Kidney tubule cell (primary cell): ENCODE measurements around the gene MAGEA9.
"Not testable (repeated sequence)": the region's sequence is repeated elsewhere in the genome, so short reads cannot be mapped to it uniquely, and the experiment has no call there.

Experiments
- DNase-seq: peaks from one replicate; pipeline ENCODE4 v3.0.0-alpha.2; 2018; ENCODE audit warnings: low spot score

The MAGEA9 gene, protein sequence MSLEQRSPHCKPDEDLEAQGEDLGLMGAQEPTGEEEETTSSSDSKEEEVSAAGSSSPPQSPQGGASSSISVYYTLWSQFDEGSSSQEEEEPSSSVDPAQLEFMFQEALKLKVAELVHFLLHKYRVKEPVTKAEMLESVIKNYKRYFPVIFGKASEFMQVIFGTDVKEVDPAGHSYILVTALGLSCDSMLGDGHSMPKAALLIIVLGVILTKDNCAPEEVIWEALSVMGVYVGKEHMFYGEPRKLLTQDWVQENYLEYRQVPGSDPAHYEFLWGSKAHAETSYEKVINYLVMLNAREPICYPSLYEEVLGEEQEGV

DNA sequence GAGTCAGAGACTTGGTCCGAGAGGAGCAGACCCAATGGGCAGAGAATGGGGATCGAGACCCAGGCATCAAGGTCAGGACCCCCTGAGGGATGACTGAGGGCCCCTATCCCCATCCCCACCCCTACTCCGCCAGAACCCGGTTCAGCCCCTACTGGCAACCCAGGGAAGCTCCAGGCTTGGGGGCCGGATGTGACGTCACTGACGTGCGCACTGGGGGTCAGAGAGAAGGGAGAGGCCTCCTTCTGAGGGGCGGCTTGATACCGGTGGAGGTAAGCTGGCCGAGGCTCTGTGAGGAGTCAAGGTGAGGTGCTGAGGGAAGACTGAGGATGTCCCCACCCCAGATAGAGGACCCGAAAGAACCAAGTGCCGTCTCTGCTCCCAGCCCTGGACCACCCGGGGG, at the start of gene MAGEA9:
TSS of gene MAGEA9 (plus strand) at position 204 of the 400 bp plus-strand sequence. CDS start 4,281 bp downstream, outside the sequence.
- DNase-seq, result not testable (repeated sequence)

DNA sequence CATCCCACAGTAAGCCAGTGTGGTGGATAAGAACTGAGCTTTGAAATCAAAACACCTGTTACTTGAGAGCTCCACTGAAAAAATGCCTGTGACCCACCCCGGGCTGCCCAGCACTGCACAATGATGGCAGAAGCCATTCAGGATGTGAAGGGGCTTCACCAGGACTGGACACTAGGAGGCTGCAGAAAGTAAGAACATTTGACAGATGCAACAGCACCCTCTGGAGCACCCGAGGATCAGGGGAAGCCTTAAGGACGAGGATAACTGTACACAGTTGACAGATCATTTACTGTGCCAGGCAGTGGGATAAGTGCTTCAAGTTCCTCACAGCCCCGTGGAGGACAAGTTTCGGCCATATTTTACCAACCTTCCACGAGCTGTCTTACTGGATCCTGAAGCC, 39.5 kb upstream of the MAGEA9 start:
- DNase-seq, result not testable (repeated sequence)

DNA sequence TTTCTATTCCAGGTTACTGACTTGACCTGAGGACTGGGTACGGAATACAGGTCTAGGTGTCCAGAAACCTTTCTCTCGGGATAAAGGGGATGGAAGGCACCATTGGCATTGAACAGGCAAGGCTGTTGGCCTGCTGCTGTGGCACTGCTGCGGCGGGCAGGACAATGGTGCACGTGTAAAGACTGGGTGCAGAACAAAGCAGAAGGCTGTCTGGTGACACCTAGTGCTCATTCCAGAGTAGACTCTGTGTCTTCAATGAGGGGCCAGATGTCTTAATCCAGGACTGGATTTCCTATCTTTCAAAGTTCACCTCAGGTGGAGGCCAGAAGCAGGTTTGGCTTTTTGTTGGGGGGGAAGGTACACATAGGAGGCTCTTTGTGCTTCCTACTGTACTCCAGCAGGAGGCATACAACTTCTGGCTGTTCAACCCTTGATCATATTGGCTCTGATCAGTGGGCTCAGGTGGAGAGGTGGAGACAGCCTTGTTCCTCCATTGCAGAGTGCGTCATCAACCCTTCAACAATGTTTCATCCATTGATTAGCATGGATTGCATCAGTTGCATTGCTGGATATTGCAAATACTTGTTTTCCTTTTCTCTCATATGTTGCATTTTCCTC, 35.2 kb upstream of the MAGEA9 start:
- DNase-seq, result not testable (repeated sequence)

DNA sequence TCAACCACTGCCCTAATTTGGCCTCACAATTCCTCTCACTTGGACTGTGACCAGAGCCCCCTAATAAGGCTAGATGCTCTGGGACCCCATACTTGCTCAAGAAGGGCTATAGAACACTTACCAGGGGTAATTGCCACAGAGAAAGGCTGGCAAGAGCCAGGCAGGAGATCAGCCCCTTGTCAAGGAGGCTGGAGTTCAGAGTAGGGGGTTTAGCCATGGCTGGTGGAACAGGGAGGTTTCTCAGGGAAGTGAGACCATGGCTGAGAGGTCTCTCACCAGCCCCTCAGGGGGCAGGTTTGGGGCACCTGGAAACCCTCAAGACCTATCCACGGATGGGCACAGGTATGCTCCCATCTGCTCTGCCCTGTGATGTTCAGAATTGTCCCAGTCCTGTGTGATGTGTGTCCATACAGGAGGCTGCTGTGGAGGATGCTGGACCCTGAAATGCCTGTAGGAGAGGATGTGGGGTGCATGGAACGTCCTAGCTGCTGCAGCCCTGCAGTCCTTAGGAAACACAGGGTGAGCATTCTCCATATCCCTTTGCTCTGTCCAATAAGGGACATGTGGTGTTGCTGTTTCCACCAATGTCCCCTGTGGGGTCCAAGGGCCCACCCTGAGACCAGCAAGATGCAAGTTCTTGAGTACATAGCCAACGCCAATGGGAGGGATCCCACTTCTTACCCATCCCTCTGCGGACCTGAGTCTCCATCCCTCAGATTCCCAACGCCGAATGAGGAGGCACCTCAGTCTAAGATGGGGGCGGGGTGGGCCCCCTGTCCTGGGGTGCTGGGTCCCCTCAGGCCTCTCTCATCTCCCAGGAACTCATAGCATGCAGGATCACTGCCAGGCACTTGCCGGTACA, 24.3 kb upstream of the MAGEA9 start:
- no peak for DNase-seq

DNA sequence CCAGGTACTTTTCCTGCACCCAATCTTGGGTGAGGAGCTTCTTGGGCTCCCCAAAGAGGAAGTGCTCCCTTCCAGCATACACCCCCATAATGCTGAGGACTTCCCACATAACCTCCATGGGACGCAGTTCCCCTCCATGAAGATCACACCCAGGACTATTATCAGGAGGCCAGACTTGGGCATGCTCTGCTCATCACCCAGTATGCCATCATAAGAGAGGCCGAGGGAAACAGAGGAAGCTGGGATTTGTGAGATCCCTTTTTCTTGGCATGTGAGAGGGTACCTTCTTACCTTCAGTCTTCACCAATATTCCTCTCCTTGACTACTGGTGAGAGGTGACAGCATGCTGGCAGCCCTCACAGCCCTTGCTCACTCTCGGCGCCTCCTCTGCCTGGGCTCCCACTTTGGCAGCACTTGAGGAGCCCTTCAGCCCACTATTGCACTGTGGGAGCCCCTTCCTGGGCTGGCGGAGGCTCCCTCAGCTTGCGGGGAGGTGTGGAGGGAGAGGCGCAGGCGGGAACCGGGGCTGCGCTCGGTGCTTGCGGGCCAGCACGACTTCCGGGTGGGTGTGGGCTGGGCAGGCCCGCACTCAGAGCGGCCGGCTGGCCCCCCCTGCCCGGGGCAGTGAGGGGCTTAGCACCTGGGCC, 23.5 kb upstream of the MAGEA9 start:
- DNase-seq, result no peak

DNA sequence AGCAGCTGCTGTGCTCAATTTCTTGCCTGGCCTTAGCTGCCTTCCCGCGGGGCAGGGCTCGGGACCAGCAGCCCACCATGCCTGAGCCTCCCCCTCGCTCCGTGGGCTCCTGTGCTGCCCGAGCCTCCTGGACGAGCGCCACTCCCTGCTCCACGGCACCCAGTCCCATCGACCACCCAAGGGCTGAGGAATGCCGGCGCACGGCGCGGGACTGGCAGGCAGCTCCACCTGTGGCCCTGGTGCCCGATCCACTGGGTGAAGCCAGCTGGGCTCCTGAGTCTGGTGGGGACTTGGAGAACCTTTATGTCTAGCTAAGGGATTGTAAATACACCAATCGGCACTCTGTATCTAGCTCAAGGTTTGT, 23.0 kb upstream of the MAGEA9 start:
- DNase-seq, result not testable (repeated sequence)

DNA sequence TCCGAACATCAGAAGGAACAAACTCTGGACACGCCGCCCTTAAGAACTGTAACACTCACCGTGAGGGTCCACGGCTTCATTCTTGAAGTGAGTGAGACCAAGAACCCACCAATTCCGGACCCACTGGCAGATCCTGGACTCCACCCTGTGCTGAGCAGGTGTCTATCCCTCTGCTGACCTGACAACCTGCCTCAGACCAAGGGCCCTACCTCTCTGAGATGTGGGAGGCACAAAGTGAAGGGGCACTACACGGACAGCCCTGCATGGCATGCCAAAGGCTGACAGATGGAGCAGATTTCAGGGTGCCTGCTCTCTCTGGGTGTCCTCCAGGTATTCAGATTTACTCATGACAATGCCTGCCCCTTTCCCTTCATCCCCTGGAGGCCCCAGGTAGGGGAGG, 21.9 kb upstream of the MAGEA9 start:
- no peak for DNase-seq

DNA sequence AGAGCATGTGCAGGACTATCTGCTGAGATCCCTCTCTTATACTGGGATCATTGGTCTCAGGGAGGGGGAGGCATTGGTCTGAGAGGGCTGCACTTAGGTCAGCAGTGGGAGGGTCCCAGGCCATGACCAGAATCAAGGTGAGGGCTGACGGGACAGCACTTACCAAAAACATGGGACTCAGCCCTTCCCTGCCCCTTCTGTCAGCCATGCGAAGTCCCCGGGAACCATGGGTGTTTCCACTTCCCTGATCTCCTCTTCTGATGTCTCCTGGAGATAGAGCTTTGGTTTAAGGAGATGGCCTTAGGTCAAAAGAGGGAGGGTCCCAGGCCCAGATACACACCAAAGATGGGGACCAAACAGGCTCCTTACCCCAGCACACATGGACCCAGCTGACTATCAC, 20.8 kb upstream of the MAGEA9 start:
- no peak for DNase-seq

DNA sequence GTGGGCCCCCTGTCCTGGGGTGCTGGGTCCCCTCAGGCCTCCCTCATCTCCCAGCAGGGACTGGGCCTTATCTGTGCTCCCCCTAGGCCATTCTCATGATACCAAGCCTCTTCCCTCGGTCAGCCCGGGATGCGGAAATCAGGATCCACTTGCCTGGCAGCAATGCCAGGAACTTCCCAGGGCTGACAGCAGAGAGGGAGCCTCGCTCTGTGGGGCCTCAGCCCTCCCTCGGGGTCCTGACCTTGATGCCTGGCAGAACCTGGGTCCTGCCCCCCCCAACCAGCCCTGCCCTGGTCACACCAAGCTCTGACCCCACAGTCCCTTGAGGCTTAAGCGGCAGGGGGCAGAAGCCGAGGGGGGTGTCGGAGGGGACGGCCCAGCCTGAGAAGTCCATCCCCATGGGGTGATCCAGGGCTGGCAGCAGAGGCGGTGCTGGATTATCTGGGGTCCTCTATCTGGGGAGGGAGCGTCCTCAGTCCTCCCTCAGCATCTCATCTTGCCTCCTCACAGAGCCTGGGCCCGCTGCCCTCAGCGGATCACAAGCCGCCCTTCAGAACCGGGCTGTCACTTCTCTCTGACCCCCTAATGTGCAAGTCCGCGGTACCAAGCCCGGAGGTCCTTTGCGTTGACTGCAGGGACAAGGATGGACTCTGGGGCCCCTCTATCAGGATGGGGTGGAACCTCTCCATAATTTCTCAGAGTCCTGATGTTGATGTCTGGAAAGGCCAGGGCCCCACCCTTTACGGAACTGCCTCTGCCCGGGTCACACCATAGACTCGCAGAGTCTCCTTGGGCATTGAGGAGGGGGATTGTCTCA, 19.7 kb upstream of the MAGEA9 start:
- not testable (repeated sequence) for DNase-seq

DNA sequence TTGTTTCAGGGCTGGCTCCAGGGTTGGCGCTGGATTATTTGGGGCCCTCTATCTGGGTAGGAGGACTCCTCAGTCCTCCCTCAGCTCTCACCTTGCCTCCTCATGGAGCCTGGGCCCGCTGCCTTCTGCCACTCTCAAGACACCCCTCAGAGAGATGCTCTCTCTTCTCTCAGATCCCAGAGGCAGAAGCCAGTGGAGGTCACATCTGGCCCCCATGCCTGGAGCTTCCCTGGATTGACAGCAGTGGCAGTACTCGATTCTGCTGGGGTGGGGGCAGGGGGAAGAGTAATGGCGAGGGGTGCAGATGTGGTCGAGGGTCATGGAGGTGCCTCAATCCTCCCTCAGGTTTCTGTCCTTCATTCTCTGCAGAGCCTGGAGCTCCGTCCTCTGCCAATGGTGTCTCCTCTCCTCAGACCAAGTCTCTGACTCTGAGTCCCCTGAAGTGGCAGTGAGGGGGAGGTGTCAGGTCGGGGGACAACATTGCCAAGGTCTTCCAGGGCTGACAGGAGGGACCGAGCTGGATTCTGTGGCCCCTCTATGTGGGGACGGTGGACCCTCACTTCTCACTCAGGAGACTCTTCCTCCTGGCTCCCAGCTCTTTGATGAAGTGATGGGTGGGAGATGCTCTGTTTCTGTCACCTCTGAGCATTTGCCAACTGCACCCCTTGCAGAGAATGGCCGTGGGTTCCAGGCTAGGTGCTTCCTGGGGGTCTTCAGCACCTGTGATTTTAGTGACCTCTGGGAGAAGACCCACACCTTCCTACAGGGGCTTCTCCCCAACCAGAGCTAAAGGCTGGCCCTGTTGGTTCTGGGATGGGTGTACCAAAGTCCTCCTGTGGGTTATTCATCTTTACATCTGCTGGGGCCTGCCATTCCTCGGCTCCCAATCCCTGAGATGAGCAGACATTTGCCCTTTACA, 18.8 kb upstream of the MAGEA9 start:
- DNase-seq, result no peak

DNA sequence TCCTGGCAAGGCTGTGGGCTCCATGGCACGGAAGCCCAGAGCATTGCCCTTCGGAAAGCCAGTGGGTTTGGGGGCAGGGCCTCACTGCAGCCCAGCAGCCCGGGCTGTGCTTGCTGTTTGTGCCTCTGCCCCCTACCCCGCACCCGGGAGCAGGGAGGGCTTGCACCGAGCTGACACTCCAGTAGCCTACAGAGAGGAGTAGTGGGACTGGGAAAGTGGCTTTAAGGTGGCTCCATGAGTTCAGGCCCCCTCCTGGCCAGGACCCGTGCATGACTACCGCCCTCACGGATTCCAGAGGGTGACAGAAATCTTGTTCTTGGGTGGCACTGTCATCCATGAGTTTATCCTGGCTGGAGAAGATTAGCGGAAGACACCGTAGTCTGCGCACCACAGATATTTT, 11.4 kb upstream of the MAGEA9 start:
- not testable (repeated sequence) for DNase-seq

DNA sequence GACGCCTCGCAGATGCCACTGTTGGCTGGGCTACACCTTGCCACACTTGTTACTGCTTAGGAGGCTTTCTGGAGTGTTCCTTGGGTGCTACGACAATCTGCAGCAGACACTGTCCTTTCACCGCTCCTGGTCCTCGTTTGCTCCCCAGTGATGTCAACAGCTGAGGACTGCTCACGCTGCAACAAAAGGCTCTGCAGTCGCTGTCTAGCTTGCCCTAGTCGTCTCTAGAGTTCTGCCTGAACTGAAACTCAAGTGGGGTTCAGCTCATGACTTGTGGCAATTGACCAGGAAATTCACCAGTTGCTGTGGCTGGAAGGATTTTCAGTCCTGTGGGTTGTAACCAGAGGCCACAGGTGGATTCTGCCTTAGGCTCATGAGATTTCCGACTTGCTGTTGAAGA, 8.7 kb upstream of the MAGEA9 start:
- not testable (repeated sequence) for DNase-seq

DNA sequence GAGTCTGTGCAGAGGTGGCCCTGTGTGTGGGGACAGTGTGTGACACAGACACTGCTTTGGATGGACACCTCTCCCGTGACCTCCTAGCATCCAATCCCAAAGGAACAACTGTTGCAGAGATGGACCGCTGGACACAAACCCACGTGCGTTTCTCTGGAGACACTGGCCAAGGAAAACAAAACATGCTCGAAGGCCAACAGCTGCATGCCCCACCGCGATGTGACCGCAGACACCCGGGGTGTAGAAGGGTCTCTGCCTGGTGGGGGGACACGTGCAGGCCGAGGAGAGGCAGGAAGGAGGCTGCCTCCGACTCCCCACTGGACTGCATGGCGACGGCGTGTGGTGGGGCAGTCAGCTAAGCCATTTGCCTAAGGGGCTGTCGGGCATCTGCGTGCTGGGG, 8.0 kb upstream of the MAGEA9 start, which contains the start of gene HSFX1:
TSS of gene HSFX1 (plus strand) at position 301 of the 400 bp plus-strand sequence. CDS start 614 bp downstream, outside the sequence.
- not testable (repeated sequence) for DNase-seq

DNA sequence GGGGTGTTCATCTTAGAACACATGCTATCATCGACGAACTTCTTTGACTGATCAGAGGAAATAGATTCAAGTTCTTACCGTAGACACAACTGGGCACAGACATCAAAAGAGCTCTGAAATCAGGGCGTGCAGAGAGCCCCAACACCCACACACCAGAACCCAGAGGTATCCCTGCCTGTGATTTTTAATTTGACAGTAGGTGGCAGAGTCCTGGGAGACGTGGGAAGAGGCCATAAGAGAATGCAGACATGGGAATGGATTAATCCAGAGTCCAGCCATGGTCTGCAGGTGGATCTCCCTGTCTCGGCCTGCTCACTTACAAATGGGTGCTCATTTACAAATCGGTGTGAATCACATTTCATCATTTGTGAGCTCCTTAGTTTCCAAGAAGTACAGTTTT, 3.7 kb upstream of the MAGEA9 start:
- DNase-seq, result not testable (repeated sequence)

DNA sequence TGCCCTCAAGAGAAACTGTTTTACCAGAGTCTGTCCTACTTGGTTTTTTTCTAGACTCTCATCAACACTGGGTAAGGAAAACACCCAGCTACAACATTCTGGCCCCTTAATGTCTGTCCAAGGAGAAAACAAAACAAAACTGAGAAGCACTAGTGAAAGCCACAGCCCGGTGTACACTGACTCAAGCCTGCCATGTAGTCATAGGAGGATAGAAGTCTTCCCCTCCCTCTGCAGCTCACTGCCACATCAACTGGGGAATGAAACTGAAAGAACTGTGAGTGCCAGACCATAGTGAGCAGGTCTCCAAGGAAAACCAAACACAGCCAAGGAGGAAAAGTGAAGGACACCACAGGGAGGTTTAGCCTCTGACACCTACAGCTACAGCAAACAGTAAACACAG, 13.8 kb downstream of the MAGEA9 start:
- not testable (repeated sequence) for DNase-seq

DNA sequence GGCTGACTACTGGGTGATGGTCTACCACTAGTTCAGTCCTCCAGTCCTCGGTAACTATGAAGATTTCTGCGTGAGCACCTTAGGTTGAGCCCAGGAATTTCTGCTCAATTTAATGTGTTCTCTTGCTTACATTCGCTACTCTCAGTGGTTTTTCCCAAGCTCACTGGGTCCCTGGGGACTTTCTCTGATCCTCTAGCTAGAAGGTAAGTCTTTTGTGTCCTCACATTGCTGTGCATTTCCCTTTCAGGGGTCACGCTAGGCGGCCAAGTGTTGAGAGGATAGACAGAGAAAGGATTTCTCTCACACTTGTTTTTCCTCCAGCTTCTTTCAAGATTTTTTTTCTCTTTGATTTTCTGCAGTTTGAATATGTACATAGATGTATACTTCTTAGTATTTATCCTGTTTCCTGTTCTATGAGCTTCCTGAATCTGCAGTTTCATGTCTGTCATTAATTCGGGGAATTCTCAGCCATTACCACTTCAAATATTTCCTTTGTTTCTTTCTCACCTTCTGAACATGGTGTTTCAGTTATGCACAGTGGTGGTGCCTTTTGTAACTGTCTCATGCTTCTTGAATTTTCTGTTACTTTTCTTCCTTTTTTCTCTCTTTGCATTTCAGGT, 17.5 kb downstream of the MAGEA9 start:
- DNase-seq, result no peak

DNA sequence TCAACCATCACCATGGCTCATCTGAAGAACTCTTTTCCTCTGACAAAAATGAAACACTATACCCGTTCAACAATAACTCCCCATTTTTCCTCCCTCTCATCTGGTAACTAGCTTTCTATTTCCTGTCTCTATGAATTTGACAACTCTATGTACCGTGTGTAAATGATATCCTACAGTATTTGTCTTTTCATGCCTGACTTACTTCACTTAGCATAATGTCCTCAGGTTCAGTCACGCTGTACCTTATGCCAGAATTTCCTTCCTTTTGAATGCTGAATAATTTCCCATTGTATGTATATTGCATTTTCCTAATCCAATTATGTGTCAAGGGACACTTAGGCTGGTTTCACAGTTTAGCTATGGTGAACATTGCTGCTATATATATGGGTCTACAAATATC, 18.2 kb downstream of the MAGEA9 start:
- DNase-seq, result peak; percentile 15

DNA sequence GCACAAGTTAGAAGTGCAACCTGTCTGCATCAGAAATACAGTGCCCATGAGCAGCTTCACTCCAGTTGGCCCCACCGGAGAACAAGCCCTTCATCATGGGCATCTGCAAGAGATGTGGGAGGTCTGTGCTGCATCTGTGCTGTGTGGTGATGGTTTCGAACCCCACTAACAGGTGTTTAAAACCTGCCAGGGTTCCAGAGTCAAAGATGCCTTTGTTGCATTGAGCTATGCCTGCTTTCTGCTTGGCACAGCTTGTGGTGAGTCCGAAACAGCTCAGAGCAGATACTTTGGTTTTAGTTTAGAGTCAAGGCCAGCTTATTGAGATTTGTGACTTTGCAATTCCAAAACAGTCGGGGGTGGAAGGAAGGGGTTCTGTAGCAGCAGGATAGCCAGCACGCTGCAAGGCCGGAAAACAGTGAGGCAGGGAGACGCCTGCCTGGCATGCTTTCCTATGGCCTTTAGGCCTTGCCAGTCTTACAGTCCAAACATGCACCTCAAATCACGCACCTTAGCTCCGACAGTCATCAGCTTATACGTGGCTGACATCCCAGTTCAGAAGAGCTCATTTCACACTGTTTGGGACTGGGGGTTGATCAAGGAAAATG, 21.8 kb downstream of the MAGEA9 start:
- DNase-seq, result no peak

DNA sequence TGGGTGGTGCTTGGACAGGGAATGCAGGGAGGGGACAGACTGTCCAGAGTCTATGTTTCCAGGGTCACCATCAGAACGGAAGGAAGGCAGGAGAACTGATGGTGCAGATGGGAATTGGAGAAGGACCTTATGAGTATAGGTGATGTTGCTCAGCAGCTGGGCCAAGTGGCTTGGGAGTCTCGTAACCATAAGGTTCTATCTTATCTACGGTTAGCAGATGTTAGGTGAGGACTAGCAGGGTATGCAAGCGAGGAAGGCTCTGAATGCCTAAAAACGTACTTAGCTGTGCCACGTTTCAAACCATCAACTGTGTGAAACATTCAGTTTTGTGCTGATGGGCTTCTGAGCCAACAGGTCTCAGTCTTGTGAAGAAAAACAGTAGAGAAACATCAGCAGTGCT, 22.4 kb downstream of the MAGEA9 start:
- no peak for DNase-seq
